Spinal cord (tissue), 10 donors: ENCODE data around the gene PUSL1. TPM values are rescaled to one million over a fixed set of nuclear protein-coding genes. Genes with fewer than 3 reads are reported as not detected.
A peak's percentile ranks its signal among the peaks of the same experiment; 100 is the strongest.

Source experiments
- DNase-seq, 6 donors: peaks; one replicate each; pipeline versions ENCODE4 v3.0.0 to v3.0.0-alpha.2; 2013 to 2015; ENCODE audit warnings: low spot score in 6 of 6, low read depth in 4 of 6
- H3K27ac ChIP-seq: one replicate; pipeline ENCODE4 v1.5.1; 2013; ENCODE audit warnings: low read depth, low read length, control low read depth
- H3K27me3 ChIP-seq: one replicate; pipeline ENCODE4 v1.6.1; 2013; ENCODE audit warnings: low read length; ENCODE audit not compliant: control insufficient read depth, insufficient read depth
- H3K36me3 ChIP-seq: one replicate; pipeline ENCODE4 v1.6.1; 2013; ENCODE audit warnings: low read length; ENCODE audit not compliant: control insufficient read depth, insufficient read depth
- H3K4me1 ChIP-seq: one replicate; pipeline ENCODE4 v1.6.1; 2013; ENCODE audit warnings: low read length; ENCODE audit not compliant: control insufficient read depth, insufficient read depth
- H3K4me3 ChIP-seq: one replicate; pipeline ENCODE4 v1.5.1; 2013; ENCODE audit warnings: low read depth, low read length, control low read depth
- H3K9me3 ChIP-seq: one replicate; pipeline ENCODE4 v1.6.1; 2013; ENCODE audit warnings: low read length; ENCODE audit not compliant: control insufficient read depth, insufficient read depth
- WGBS: methylation state at CpG from one replicate; pipeline ENCODE4 v1.1.5; 2013; ENCODE audit warnings: missing lambda C conversion rate; ENCODE audit not compliant: insufficient coverage; 5-methylcytosine and 5-hydroxymethylcytosine counted together
- polyA plus RNA-seq, 2 donors: library from polyadenylated mRNA; unstranded; fragments of 120-200 nt; gene quantifications; one replicate each; pipeline ENCODE4 v1.2.1, GENCODE V29; 2013; ENCODE audit not compliant: insufficient read length in 2 of 2
- total RNA-seq, 2 donors: library from RNA; depleted of rRNA in 1 of 2; stranded (reverse); fragments of 120-200 nt in 1 of 2; fragments of >200 nt in 1 of 2; gene quantifications; one replicate each; pipeline versions ENCODE4 v1.2.3 to v1.2.4, GENCODE V29; 2013 to 2014
- donor health status: healthy.

PUSL1 gene
- total and polyA plus RNA-seq, 4 donors, result 6.2 to 17.7 (median 15.1) TPM

DNA sequence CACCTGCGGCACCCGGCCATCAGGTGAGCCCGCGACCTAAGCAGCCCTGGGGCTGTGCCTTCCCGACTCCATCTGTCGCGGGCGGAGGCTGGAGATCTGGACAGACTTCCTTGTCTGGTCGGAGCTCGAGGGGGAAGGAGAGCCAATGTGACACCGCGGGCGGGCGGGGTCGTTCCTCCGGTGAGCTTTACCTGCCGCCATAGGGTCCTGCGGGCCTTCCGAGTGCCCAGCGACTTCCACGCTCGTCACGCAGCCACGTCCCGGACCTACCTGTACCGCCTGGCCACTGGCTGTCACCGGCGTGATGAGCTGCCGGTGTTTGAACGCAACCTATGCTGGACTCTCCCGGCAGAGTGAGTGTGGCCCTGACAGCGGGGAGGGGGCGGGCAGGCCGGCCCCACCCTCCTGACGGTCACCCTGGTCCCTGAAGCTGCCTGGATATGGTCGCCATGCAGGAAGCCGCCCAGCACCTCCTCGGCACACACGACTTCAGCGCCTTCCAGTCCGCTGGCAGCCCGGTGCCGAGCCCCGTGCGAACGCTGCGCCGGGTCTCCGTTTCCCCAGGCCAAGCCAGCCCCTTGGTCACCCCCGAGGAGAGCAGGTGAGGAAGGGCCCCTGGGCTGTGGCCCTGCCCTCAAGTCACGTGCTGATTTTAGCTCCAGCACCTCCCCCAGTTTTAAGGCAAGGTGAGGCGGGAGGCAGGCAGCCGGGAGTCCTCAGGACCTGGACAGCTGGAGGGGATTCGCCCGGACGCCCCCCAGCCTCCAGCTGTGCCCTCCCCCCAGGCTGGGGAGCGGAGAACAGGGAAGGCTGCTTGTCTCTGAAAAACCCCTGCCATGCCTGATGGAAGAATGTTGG is 1.1 kb downstream of the PUSL1 start:
- Histone ChIP-seq H3K9me3 (no peaks in the 10 kb centered on the region), H3K36me3 (peaks cover 71% of the 10 kb centered on the region), H3K4me1 (peaks cover 43% of the 10 kb centered on the region), H3K4me3 (peak overlapping the region; percentile 40), H3K27ac (no peak overlapping the region), H3K27me3 (no peaks in the 10 kb centered on the region)
- DNase-seq, result no peak
- WGBS, result 18% methylated on average over 55 of the region's 57 CpGs

GRCh38 chr1:1310109-1310385 is 1.6 kb downstream of the PUSL1 start:
- Histone ChIP-seq H3K4me3 (peak overlapping the region; percentile 40), H3K27me3 (no peaks in the 10 kb centered on the region), H3K4me1 (peaks cover 37% of the 10 kb centered on the region), H3K9me3 (no peaks in the 10 kb centered on the region), H3K27ac (no peak overlapping the region), H3K36me3 (peaks cover 71% of the 10 kb centered on the region)
- DNase-seq, result no peak
- WGBS, result 69% methylated on average over 3 of the region's 3 CpGs

DNA sequence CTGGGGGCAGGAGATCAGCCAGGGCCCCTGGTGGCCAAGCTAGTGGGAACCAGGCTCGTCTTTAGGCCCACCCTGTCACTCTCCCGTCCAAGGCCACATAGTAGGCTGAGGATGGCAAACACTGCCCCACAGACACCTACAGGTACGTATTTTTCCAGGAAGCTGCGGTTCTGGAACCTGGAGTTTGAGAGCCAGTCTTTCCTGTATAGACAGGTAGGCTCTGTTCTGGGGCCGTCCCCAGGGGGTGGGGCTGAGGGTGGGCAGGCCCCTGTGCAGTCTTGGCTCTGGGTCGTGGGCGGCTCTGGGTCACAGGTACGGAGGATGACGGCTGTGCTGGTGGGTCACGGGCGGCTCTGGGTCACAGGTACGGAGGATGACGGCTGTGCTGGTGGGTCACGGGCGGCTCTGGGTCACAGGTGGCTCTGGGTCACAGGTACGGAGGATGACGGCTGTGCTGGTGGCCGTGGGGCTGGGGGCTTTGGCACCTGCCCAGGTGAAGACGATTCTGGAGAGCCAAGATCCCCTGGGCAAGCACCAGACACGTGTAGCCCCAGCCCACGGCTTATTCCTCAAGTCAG is 2.2 kb downstream of the PUSL1 start:
- peaks cover 32% of the 10 kb centered on the region for H3K4me1 ChIP-seq
- no peak for DNase-seq
- no peaks in the 10 kb centered on the region for H3K27me3 ChIP-seq
- no peaks in the 10 kb centered on the region for H3K9me3 ChIP-seq
- WGBS, result 93% methylated on average over 21 of the region's 21 CpGs
- no peak overlapping the region for H3K4me3 ChIP-seq
- no peak overlapping the region for H3K27ac ChIP-seq
- peaks cover 70% of the 10 kb centered on the region for H3K36me3 ChIP-seq

- Histone ChIP-seq H3K27ac (no peak overlapping the region), H3K4me3 (no peak overlapping the region), H3K36me3 (peaks cover 68% of the 10 kb centered on the region), H3K9me3 (no peaks in the 10 kb centered on the region), H3K27me3 (no peaks in the 10 kb centered on the region), H3K4me1 (peaks cover 24% of the 10 kb centered on the region)
- no peak for DNase-seq
- WGBS, result 92% methylated on average over 22 of the region's 22 CpGs
Measured at GRCh38 chr1:1311107-1312104, 3.0 kb downstream of the PUSL1 start.

DNA sequence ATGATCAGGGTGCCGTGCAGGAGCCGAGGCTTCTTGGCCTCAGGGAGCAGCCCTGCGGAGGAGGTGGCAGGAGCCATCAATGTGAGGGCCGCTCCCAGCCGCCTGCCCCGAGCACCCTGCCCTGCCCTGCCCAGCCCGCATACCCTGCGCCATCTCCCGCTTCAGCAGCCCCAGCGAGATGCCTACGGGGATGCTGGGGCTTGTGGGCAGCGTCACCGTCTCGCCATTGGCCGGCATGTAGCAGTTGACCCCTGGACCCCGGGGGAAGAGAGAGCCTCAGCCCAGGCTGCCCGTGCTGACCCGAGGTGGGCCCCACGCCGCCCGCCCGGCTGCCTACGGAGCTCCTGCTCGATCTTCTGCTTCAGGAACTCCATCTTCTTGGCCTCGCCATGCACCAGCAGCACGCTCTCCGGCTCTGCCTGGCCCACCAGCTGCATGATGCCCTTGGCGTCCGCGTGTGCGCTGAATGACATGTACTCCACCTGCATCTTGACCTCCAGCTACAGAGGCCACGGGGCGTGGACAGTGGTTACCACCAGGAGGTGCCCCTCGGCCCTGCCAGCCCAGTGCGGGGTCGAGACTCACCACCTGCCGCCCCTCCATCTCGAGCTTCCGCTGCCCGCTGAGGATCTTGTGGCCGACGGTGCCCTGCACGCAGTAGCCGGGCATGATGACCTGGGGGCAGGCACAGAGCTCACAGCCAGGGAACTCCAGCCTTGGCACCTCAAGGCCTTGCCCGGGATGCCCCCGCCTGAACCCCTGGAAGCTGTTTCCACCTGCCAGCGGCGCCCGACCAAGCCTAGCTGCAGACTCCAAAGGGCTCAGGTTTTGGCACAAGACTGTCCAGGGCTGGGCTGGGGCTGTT is 4.3 kb downstream of the PUSL1 start:
- peaks cover 14% of the 10 kb centered on the region for H3K4me1 ChIP-seq
- no peak overlapping the region for H3K27ac ChIP-seq
- 93% methylated on average over 49 of the region's 49 CpGs for WGBS
- no peak overlapping the region for H3K4me3 ChIP-seq
- H3K36me3 ChIP-seq, result peaks cover 79% of the 10 kb centered on the region
- H3K9me3 ChIP-seq, result no peaks in the 10 kb centered on the region
- H3K27me3 ChIP-seq, result no peaks in the 10 kb centered on the region
- DNase-seq, result no peak

- H3K9me3 ChIP-seq, result no peaks in the 10 kb centered on the region
- peaks cover 89% of the 10 kb centered on the region for H3K36me3 ChIP-seq
- no peaks in the 10 kb centered on the region for H3K27me3 ChIP-seq
- 94% methylated on average over 37 of the region's 37 CpGs for WGBS
- H3K4me1 ChIP-seq, result peaks cover 14% of the 10 kb centered on the region
- DNase-seq, result no peak
- no peak overlapping the region for H3K27ac ChIP-seq
- no peak overlapping the region for H3K4me3 ChIP-seq
Measured at GRCh38 chr1:1313500-1314236, 5.3 kb downstream of the PUSL1 start.

GRCh38 chr1:1314237-1314586 is 5.8 kb downstream of the PUSL1 start:
- peaks cover 92% of the 10 kb centered on the region for H3K36me3 ChIP-seq
- H3K27me3 ChIP-seq, result no peaks in the 10 kb centered on the region
- H3K27ac ChIP-seq, result no peak overlapping the region
- peaks cover 12% of the 10 kb centered on the region for H3K4me1 ChIP-seq
- no peaks in the 10 kb centered on the region for H3K9me3 ChIP-seq
- WGBS, result 90% methylated on average over 14 of the region's 15 CpGs
- H3K4me3 ChIP-seq, result no peak overlapping the region
- no peak for DNase-seq

DNA sequence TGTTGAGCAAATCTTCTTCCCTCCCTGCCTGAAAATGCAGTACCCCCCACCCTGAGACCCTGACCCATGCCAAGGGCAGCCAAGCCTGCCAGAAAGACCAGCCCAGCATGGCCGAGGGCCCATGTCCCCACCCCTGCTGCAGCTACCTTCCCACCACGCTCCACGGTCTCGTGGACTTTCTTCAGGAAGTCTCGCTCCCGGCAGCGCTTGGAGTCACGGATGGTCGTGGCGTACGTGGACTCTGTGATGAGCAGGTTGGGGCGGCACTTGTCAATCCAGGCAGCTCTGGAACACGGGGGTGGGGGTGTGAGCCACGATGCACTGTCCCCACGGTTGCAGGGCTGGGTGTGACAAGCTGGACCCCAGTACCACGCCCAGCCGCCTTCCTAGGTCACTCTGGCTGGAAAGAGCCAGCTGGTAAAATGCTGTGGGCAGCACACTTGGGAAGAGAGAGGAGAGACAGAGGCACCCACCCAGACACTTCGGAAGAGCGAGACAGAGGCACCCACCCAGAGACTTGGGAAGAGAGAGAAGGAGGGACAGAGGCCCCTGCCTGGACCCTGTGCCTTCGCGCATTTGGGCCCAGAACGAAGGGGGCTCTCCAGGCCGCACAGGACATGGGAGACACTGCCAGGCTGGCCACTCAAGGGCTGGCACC is 6.4 kb downstream of the PUSL1 start:
- peaks cover 92% of the 10 kb centered on the region for H3K36me3 ChIP-seq
- H3K27ac ChIP-seq, result no peak overlapping the region
- H3K4me1 ChIP-seq, result peaks cover 6% of the 10 kb centered on the region
- no peak overlapping the region for H3K4me3 ChIP-seq
- 90% methylated on average over 23 of the region's 23 CpGs for WGBS
- no peak for DNase-seq
- H3K9me3 ChIP-seq, result no peaks in the 10 kb centered on the region
- no peaks in the 10 kb centered on the region for H3K27me3 ChIP-seq
